Right renal pelvis (tissue), 4 donors: ENCODE measurements around the gene RABGEF1. TPM values are rescaled to one million over a fixed set of nuclear protein-coding genes. Genes with fewer than 3 reads are reported as not detected.
"Not testable (repeated sequence)": the region's sequence is repeated elsewhere in the genome, so short reads cannot be mapped to it uniquely, and the experiment has no call there.

Experiments used
- DNase-seq, 4 donors: peaks; one replicate each; pipeline ENCODE4 v3.0.0-alpha.2; 2013; ENCODE audit warnings: low read depth in 4 of 4, low spot score in 3 of 4, missing footprints in 1 of 4
- polyA plus RNA-seq, 4 donors: library from polyadenylated mRNA; unstranded; fragments of 120-200 nt; gene quantifications; one replicate each; pipeline ENCODE4 v1.2.1, GENCODE V29; 2013; ENCODE audit not compliant: insufficient read length in 4 of 4

RABGEF1 gene
- polyA plus RNA-seq, 4 donors, result 29.0 to 37.1 (median 33.9) TPM

DNA sequence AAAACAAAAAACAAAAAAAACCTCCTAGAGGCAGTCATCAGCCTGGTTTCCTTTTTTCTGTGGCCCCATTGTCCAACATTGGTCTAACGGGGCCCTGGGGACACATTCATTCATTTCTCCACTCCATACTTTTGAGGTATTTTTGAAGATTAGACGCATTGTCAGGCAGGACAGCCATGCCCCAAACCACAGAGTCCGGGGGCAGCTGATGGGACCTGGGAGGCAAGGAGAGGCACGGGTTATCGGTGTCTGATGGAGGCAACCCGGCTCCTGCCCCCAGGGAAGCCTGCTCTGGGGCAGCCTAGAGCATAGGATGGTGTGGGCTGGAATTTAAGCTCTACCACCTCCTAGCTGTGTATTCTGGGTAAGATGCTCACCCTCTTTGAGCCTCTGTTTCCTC lies 6.5 kb upstream of the RABGEF1 start:
- no peak for DNase-seq

DNA sequence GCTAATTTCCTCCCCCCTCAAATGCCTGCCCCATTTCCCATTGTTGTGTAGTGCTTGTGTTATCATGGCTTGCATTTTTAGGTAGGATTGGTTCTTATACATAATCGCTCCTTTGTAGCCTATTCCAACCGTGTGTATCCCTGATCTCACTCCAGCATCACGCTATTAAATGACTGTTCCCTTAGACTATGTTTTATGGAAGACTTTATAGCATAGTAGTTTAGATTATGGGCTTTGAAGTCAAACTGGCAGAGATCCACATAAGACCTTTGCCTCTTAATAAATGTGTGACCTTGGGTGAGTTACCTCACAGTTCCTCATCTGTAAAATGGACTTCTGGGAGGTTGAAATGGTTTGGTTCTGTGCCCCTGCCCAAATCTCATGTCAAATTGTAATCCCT lies 5.4 kb upstream of the RABGEF1 start:
- no peak for DNase-seq

DNA sequence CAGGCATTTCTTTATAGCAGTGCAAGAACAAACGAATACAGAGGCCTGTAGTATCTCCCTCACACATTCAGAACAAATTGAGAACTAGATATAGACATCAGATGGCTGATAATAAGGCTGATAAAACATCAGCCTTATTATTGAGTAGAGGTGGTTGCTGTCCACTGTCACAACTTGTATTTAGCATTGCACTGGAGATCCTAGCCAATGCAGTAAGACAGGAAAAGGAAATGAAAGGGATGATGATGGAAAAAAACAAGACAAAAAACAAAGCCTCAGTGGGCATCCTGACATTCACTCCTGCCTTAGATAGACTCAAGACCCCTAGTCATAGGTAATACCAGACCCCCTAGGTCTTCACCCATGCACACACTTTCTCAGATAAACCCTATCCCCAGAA lies 4.7 kb upstream of the RABGEF1 start:
- no peak for DNase-seq

DNA sequence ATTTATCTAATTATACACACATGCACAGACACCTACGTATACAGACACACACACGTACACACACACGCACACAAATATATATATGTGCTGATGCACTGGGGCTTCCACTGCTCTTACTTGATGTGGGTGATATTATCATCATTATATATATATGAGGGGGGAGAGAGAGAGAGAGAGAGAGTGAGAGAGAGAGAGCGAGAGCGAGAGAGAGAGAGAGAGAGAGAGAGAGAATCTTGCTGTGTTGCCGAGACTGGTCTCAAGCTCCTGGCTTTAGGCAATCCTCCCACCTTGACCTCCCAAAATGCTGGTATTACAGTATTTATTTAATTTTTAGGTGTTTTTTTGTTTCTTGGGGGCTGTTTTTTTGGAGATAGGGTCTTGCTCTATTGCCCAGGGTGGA lies 3.6 kb upstream of the RABGEF1 start:
- no peak for DNase-seq

DNA sequence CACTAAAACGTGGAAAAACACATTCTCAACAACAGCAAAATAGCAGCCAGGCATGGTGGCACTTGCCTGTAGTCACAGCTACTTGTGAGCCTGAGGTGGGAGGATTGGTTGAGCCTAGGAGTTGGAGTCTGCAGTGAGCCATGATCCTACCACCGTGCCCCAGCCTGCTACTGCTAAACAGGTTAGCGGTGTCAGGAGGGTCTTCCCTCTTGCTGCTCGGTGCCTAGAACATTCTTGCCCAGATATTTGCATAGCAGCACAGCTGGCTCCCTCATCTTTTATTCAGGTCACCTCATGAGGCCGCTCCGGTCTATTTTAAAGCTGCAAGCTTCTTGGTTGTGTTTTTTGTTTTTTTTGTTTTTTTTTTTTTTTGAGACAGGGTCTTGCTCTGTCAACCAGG lies 2.9 kb upstream of the RABGEF1 start:
- DNase-seq, result no peak

DNA sequence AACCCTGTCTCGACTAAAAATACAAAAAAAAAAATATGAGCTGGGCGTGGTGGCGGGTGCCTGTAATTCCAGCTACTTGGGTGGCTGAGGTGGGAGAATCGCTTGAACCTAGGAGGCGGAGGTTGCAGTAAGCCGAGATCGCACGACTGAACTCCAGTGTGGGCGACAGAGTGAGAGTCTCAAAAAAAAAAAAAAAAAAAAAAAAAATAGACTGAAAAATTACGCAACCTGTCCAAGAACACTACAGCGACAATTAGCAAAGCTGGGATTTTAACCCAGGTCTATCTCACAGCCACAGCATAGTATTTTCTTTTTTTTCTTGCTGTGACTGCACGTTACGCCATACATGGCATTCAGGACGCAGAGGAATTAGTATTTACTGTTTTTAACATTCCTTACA lies 1.1 kb upstream of the RABGEF1 start:
- no peak for DNase-seq

DNA sequence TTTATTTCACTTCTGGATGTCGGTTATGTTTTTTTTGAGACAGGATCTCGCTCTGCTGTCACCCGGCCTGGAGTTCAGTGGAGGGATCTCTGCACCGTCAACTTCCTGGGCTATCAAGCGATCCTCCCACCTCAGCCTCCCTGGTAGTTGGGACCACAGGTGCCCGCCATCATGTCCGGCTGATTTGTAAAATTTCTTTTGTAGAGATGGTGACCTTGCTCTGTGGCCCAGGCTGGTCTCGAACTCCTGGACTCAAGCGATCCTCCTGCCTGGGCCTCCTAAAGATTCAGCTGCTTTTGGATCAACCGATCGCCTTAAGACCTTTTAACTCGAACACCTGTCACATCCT lies 606 bp upstream of the RABGEF1 start:
- no peak for DNase-seq

DNA sequence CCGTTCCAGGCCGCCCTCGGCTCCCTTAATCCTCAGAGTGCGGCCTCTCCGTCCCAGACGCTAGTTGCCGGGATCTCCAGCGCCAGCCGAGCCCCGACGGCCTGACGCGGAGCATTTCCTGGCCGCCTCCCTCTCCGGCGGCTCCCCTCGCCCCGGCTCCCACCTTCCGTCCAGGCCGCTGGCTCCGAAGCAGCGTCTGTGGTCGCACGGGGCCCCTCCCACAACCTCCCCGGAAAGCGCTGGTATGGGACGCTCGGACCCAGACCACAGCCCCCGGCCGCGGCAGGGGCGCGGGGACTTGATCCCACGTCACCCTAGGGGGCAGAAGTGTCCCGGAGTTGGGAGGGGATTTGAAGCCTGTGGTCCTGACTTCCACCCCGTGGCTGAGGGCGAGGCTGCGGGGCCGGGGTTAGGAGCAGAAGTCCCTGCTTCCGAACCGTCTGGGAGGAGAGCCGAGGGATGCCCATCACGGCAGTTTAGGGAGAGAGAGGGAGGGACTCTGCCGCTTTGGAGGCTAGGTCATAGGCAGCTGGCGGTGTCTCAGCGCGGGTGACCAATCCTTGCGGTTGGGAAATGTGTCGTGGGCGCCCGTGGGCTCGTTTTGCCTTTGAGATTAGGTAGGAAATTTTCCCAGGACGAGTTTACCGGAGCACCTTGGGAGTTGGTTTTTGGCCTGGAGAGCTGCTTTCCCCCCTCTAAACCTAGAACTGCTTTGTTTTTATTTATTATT lies 612 bp downstream of the RABGEF1 start:
- peak in 3 of 4 donors; percentile 12 to 44 (median 22) for DNase-seq

DNA sequence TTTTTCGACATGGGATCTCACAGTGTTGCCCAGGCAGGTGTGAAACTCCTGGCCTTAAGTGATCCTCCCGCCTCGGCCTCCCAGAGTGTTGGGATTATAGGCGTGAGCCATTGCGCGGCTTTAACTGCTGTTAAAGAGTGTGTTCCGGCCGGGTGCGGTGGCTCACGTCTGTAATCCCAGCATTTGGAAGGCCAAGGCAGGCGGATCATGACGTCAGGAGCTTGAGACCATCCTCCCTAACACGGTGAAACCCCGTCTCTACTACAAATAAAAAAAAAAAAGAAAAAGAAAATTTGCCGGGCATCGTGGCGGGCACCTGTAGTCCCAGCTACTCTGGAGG lies 1.1 kb downstream of the RABGEF1 start:
- no peak for DNase-seq

DNA sequence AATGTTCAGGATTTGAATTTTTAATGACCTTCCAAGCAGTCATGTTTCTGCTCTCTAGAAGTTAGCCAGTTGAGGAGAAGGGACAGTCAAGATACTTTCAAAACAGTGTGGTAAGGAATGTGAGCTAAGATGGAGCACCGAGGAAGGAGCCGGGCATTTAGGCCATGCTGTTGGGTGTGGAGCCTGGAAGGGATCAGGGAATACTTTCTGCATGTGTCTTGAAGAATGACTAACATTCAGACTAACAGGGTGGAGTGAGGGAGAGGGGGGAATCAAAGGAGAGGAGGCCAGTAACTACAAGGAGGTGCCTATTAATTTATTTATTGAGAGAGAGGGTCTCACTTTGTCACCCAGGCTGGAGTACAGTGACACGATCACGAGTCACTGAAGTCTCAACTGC lies 1.8 kb downstream of the RABGEF1 start:
- DNase-seq, result not testable (repeated sequence)

DNA sequence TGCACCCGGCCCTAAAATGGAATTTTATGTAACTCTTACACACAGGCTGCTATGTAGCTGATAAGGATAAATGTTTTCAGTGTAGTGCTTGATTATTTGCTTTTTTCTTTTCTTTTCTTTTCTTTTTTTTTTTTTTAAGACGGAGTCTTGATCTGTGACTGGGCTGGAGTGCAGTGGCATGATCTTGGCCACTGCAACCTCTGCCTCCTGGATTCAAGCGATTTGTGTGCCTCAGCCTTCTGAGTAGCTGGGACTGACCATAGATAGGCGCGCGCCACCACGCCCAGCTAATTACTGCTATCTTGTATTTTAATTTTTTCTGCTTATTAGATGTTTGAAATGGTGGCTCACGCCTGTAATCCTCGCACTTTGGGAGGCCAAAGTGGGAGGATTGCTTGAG lies 3.4 kb downstream of the RABGEF1 start:
- DNase-seq, result no peak

DNA sequence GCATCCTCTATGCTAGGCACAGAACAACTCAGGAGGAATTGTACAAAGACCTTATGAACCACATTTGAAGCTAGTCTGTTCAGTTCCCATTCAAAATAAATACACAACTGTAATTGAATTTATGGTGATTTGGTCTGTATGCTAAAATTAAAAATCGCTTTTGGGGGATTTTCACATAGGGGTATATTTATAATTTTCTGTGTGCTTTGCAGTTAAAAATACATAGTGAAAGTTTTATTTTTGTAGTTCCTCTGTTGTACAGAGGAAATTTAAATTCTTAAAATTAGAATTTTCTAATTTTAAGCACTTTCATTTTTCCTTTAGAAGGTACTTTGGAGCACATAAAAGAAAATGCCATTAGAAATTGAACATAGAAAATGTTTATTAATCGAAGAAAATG lies 6.9 kb downstream of the RABGEF1 start:
- no peak for DNase-seq

DNA sequence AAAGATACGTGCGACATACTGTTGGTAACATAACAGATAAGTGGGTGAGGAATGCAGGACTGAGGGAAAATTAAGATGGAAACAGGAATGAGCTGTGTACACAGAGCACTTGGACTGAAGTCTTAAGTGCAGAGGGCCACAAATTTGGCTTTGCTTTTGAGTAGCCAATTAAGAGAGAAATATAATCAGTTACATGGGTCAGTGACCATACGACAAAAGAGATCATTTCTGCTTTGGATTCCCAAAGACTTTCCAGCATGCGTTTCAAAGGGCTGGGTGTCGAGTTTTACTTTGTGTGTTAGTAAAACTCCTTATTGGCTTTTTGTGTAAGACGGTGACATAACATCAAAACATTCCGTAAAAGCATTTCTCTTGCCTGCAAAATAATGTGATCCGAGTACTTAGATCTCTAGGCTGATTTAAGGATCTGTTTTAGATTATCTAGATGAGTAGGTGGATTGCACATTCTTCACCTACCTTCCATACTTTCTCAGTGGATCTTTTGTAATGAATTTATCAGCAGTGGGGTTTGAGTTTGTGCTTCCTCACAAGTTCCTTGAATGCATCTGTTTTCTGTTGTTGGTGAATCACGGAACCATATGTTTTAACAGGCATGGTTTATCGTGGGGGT lies 7.5 kb downstream of the RABGEF1 start:
- no peak for DNase-seq

DNA sequence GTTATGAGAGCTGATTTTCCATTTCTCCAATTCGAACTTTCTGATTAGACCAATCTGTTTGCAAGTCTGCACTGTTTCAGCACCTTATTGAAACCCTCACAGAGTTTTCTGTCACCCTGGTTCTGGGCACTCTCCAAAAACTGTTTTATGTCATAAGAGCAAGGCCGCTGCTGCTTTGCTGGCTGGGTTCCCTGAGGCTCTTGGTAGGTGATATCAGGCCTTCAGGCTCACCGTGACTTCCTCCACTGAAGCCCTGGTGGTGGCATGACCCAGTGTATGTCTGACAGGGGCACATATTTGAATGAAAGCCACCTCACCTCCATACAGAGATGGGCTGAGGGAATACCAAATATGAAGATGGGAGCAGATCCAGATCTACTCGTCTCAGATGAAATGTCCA lies 8.3 kb downstream of the RABGEF1 start:
- DNase-seq, result no peak

DNA sequence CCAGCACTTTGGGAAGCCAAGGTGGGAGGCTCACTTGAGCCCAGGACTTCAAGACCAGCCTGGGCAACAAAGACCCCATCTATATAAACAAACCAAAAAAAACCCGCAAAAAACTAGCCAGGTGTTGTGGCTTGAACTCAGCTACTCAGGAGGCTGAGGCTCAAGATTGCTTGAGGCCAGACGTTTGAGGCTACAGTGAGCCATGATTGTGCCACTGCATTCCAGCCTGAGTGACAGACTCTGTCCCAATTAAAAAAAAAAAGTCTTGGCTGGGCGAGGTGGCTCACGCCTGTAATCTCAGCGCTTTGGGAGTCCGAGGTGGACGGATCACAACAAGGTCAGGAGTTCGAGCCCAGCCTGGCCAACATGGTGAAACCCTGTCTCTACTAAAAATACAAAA lies 11.4 kb downstream of the RABGEF1 start:
- DNase-seq, result no peak

DNA sequence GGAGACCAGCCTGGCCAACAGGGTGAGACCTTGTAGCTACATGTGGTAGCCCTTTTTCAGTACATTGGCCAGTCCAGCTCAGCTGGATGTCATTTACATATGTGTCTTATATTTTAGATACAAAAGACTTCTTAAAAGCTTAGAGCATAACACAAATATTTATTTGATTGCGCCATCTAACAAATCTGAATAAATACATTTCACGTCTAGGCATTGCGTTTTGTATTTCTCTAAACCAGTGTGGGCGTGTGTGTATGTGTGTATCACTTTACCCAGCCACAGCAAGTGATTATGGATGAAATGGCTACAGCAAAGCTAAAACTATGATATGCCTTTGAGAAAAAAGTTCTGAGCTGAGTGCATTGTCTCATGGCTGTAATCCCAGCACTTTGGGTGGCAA lies 14.0 kb downstream of the RABGEF1 start:
- no peak for DNase-seq

DNA sequence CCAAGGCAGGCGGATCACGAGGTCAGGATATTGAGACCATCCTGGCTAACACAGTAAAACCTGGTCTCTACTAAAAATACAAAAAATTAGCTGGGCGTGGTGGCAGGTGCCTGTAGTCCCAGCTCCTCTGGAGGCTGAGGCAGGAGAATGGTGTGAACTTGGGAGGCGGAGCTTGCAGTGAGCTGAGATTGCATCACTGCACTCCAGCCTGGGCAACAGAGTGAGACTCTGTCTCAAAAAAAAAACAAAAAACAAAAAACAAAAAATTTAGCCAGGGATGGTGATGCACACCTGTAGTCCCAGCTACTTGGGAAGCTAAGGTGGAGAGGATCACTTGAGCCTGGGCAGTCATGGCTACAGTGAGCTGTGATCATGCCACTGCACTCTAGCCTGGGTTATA lies 14.5 kb downstream of the RABGEF1 start:
- not testable (repeated sequence) for DNase-seq

DNA sequence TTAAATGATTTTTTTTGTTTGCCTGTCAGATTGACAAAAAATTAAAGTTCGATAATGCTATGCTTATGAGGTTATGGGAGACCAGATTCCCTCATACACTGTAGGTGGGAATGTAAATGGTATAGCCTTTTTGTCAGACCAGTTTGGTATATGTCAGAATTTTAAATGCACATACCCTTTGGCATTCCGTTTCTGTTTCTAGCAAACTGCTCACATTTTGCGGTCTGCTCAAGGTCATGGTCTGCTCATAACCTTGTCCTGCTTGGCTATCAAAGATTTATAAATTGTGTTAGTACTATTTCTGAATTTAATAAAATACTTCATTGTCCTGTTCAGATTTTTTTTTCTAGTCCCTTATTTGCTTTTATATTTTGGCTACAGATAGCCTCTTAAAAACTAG lies 15.7 kb downstream of the RABGEF1 start:
- not testable (repeated sequence) for DNase-seq

DNA sequence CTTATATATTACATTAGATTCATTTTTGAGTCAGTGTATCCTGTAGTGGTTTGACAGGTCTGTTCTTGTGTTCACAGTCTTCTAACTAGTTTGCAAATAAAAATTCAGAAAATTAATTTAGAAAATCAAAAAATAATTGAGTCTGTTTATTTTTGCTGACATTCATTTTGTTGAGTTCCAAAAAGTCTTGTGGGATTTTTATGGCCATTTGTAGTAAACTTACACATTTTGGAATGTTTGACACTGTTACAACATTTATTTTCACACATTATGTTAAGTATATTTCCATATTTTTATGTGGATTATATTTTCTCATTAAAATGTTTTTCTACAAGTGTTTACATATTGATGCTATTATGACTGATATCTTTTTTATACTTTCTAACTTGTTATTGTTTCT lies 16.4 kb downstream of the RABGEF1 start:
- DNase-seq, result no peak

DNA sequence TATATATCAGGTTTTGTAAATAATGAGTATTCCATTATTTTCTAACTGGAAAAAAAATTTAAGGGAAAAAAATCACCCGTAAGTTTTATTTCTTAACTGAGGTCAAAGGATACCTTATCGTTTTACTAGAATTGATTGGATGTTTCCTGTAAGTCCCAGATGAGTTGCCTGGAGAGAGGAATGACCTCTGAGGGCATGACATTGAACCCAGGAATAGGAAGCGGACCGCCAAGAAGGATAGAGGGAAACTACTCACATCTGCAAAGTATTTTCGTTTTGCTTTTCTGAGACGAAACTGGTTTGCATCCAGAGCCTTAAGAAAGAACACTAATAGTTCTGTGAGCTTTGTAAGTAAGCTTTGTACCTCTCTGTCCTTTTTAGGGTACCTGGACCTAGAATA lies 17.4 kb downstream of the RABGEF1 start:
- DNase-seq, result no peak

DNA sequence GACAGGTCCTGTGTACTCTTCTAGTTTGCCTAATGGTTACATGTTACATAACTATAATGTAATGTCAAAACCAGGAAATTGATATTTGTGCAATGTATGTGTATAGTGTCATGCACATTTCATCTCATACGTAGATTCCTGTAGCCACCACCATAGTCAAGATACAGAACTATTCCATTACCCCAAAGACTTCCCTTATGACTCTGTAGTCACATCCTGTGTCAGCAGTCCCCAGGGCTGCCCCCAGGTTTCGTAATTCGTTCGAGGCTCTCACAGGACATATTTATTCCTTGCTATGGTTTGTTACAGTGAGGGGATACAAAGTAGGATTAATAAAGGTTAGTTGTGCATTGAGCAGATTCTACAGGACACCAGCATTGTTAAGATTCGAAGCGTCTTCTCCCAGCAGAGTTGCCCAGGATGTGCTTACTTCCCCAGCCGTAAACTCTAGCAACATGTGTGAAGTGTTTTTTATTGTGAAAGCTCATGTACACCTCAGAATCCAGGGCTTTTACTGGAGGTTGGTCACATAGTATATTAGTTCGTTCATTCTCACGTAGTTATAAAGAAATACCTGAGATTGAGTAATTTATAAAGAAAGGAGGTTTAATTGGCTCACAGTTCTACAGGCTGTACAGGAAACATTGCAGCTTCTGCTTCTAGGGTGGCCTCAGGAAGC lies 18.6 kb downstream of the RABGEF1 start:
- no peak for DNase-seq

DNA sequence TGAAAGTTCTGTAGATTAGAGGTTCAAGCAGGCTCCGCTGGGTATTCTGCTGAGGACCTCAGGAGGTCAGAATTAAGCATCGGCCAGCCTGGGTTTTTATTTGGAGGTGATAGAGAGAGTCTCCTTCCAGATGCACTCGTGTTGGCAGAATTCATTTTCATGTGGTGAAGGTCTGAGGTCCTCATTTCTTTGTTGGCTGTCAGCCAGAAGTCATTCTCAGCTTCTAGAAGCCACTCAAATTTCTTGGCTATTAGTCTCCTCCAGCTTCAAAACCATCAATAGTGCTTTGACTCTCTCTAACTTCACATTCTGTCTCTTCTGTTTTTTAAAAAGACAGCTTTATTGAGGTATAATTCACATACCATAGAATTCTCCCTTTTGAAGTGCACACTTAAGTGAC lies 22.6 kb downstream of the RABGEF1 start:
- DNase-seq, result not testable (repeated sequence)
